ENCODE results near the gene KMO.

GRCh38 chr1:241582921-241583321 is 50.7 kb downstream of the KMO start:
- TF ChIP-seq CTCF (IDR thresholded peaks at IDR 0.05; ENCODE audit: insufficient read depth, low read depth, low read length) (no peak), EZH2 (IDR thresholded peaks at IDR 0.05; ENCODE audit: insufficient read depth, low read length) (no peak)

All from astrocyte (in vitro differentiated cells and primary cell).